ENCODE data around the gene ADSL. TPM values are rescaled to one million over a fixed set of nuclear protein-coding genes. Genes with fewer than 3 reads are reported as not detected.
A peak's percentile ranks its signal among the peaks of the same experiment; 100 is the strongest.

ADSL gene
- total and polyA plus RNA-seq, 11 donors = 35.5 to 131 (median 52.0) TPM

GRCh38 chr22:40432625-40433024, 86.3 kb downstream of the ADSL start:
- H3K4me3 ChIP-seq = no peak overlapping the region
- TF ChIP-seq POLR2A (IDR thresholded peaks at IDR 0.05) = no peak
- TF ChIP-seq, protein P1, sequence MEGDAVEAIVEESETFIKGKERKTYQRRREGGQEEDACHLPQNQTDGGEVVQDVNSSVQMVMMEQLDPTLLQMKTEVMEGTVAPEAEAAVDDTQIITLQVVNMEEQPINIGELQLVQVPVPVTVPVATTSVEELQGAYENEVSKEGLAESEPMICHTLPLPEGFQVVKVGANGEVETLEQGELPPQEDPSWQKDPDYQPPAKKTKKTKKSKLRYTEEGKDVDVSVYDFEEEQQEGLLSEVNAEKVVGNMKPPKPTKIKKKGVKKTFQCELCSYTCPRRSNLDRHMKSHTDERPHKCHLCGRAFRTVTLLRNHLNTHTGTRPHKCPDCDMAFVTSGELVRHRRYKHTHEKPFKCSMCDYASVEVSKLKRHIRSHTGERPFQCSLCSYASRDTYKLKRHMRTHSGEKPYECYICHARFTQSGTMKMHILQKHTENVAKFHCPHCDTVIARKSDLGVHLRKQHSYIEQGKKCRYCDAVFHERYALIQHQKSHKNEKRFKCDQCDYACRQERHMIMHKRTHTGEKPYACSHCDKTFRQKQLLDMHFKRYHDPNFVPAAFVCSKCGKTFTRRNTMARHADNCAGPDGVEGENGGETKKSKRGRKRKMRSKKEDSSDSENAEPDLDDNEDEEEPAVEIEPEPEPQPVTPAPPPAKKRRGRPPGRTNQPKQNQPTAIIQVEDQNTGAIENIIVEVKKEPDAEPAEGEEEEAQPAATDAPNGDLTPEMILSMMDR (IDR thresholded peaks at IDR 0.05) = no peak
- H3K27me3 ChIP-seq = no peaks in the 10 kb centered on the region
- no peaks in the 10 kb centered on the region for H3K9me3 ChIP-seq
- intact Hi-C loops (cut with DNase I) = loop anchor here in 3 of 10 donors (10.0 kb wide), 4 partner anchors 52 to 342 kb away; no protein-coding TSS in a partner anchor
- WGBS, 4 donors = 90 to 97% (median 95%) methylated on average over 2 of the region's 2 CpGs
- peaks cover 0 to 66% (median 48%) of the 10 kb centered on the region in 9 donors for H3K36me3 ChIP-seq
- H3K4me1 ChIP-seq = peaks cover 0 to 65% (median 19%) of the 10 kb centered on the region in 12 donors
- no peak for ATAC-seq
- no peak for DNase-seq
- no peak overlapping the region for H3K27ac ChIP-seq

DNA sequence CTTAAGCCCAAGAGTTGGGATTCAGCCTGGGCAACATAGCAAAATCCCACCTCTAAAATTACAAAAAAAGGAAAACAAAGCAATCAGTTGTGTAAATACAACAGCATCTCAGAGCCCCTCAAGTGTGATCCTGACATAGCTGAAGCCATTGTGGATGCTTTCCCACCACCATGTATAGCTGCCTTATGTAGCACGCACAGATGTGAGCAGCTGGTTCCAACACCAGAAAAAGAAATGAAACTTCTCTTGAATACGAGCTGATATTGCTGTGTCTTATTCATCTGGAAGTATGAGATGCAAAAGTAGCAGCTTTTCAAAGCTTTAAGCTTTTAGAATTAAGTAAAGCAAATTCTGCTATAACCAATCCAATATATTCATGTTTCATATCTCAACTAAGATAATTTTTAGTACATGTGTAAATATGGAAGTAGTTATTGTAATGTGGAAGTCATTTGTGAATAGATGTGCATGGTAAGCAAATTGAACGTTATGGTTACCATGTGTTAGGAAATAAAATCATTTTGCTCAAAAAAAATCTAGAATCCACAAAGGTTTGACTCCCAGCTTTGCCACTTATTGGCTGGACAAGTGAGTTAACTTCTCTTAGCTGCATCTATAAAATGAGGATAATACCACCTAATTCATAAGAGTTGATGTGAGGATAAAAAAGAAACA, 87.3 kb downstream of the ADSL start:
- H3K36me3 ChIP-seq = peaks cover 0 to 56% (median 39%) of the 10 kb centered on the region in 9 donors
- TF ChIP-seq, protein P1 (IDR thresholded peaks at IDR 0.05) = no peak
- no peak for TF ChIP-seq POLR2A (IDR thresholded peaks at IDR 0.05)
- no peak for ATAC-seq
- peaks cover 0 to 74% (median 23%) of the 10 kb centered on the region in 12 donors for H3K4me1 ChIP-seq
- DNase-seq = no peak
- no peak overlapping the region for H3K4me3 ChIP-seq
- peak overlapping the region in 1 of 12 donors; percentile 37 for H3K27ac ChIP-seq
- 73 to 76% (median 75%) methylated on average over 3 of the region's 3 CpGs for WGBS, 4 donors
- no peaks in the 10 kb centered on the region for H3K9me3 ChIP-seq
- intact Hi-C loops (cut with DNase I) = loop anchor here in 3 of 10 donors (10.0 kb wide), 4 partner anchors 51 to 341 kb away; no protein-coding TSS in a partner anchor
- no peaks in the 10 kb centered on the region for H3K27me3 ChIP-seq

GRCh38 chr22:40434106-40434505, 87.8 kb downstream of the ADSL start:
- no peak for TF ChIP-seq POLR2A (IDR thresholded peaks at IDR 0.05)
- TF ChIP-seq, protein P1 (IDR thresholded peaks at IDR 0.05) = no peak
- no peak for DNase-seq
- intact Hi-C loops (cut with DNase I) = loop anchor here in 3 of 10 donors (10.0 kb wide), 4 partner anchors 51 to 341 kb away; no protein-coding TSS in a partner anchor
- 92 to 97% (median 94%) methylated on average over 3 of the region's 3 CpGs for WGBS, 4 donors
- no peaks in the 10 kb centered on the region for H3K27me3 ChIP-seq
- peak overlapping the region in 1 of 12 donors; percentile 37 for H3K27ac ChIP-seq
- no peak for ATAC-seq
- no peak overlapping the region for H3K4me3 ChIP-seq
- H3K9me3 ChIP-seq = no peaks in the 10 kb centered on the region
- H3K4me1 ChIP-seq = peaks cover 0 to 79% (median 23%) of the 10 kb centered on the region in 12 donors
- H3K36me3 ChIP-seq = peaks cover 0 to 51% (median 33%) of the 10 kb centered on the region in 9 donors

DNA sequence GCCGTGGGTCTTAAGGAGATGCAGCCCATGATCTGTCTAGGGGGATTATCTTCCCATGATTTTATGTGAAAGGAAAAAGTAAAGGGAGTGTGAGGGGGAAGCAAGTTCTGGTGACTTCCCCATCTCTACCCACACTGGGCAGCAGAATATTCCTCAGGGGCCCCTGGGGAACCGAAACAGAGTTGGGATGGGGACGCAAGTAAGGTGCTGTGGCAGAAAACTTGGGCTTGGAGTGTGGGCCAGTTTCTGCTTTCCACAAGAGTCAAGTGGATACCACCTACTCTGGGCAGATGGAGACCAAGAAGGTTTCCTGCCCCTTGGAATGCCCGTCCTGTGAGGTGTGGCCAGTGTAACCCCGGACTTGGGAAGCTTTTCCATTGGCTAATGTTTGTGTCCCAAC, 88.4 kb downstream of the ADSL start:
- intact Hi-C loops (cut with DNase I) = loop anchor here in 8 of 10 donors (5.0 to 10.0 kb wide), 7 partner anchors 50 to 340 kb away; no protein-coding TSS in a partner anchor
- DNase-seq (no peak), ATAC-seq (no peak)
- Histone ChIP-seq H3K4me1 (peaks cover 0 to 82% (median 23%) of the 10 kb centered on the region in 12 donors), H3K36me3 (peaks cover 0 to 44% (median 27%) of the 10 kb centered on the region in 9 donors), H3K9me3 (no peaks in the 10 kb centered on the region), H3K27ac (peak overlapping the region in 1 of 12 donors; percentile 37), H3K27me3 (no peaks in the 10 kb centered on the region), H3K4me3 (no peak overlapping the region)
- TF ChIP-seq, protein P1 (IDR thresholded peaks at IDR 0.05) = no peak
- TF ChIP-seq POLR2A (IDR thresholded peaks at IDR 0.05) = no peak
- WGBS, 4 donors = 90 to 94% (median 92%) methylated on average over 5 of the region's 5 CpGs
